CD14-positive monocyte (primary cell): ENCODE results near the gene PFKFB4. TPM values are rescaled to one million over a fixed set of nuclear protein-coding genes. Genes with fewer than 3 reads are reported as not detected.

Experiments used
- DNase-seq, 3 donors: peaks; one replicate each; pipeline ENCODE4 v3.0.0-alpha.2; 2011 to 2022
- H2AFZ ChIP-seq: 2 replicates; pipeline ENCODE4 v1.6.0; 2012; ENCODE audit warnings: mild to moderate bottlenecking, low read depth, low read length, inconsistent platforms; ENCODE audit not compliant: insufficient read depth, poor library complexity, severe bottlenecking
- H3K27ac ChIP-seq, 2 donors: 1 replicate in 1 of 2; 2 replicates in 1 of 2; pipeline ENCODE4 v1.5.1; 2012 to 2013; ENCODE audit warnings: low read length in 2 of 2, control low read depth in 1 of 2, inconsistent platforms in 1 of 2, low read depth in 1 of 2, mild to moderate bottlenecking in 1 of 2
- H3K27me3 ChIP-seq, 2 donors: one replicate each; pipeline versions ENCODE4 v1.6.0 to v1.6.1; 2011 to 2013; ENCODE audit warnings: low read length in 2 of 2; ENCODE audit not compliant: control insufficient read depth in 2 of 2, insufficient read depth in 2 of 2
- H3K36me3 ChIP-seq, 2 donors: replicated peaks in 1 of 2; 1 replicate in 1 of 2; 2 replicates in 1 of 2; pipeline versions ENCODE4 v1.5.1 to v1.6.1; 2012 to 2013; ENCODE audit warnings: low read length in 2 of 2, control low read depth in 1 of 2, inconsistent platforms in 1 of 2, mild to moderate bottlenecking in 1 of 2; ENCODE audit not compliant: insufficient read depth in 2 of 2, control insufficient read depth in 1 of 2
- H3K4me1 ChIP-seq, 2 donors: 1 replicate in 1 of 2; 2 replicates in 1 of 2; pipeline versions ENCODE4 v1.5.1 to v1.6.1; 2012 to 2013; ENCODE audit warnings: low read length in 2 of 2, control low read depth in 1 of 2, inconsistent platforms in 1 of 2, mild to moderate bottlenecking in 1 of 2, moderate library complexity in 1 of 2; ENCODE audit not compliant: insufficient read depth in 2 of 2, control insufficient read depth in 1 of 2
- H3K4me2 ChIP-seq: replicated peaks from 2 replicates; pipeline ENCODE3; 2012; ENCODE audit warnings: low read length, moderate library complexity, mild to moderate bottlenecking; ENCODE audit not compliant: poor library complexity, severe bottlenecking; ENCODE audit errors: extremely low read depth
- H3K4me3 ChIP-seq, 3 experiments: fragments of 200-600 bp in 1 of 3; sonication (generic) in 1 of 3; replicated peaks in 1 of 3; 1 replicate in 2 of 3; 2 replicates in 1 of 3; pipeline ENCODE4 v1.5.1; 2011 to 2013; ENCODE audit warnings: low read length in 3 of 3, mild to moderate bottlenecking in 3 of 3, control low read depth in 2 of 3, low read depth in 2 of 3, inconsistent platforms in 1 of 3, moderate library complexity in 1 of 3
- H3K79me2 ChIP-seq: 2 replicates; pipeline ENCODE4 v1.6.0; 2012; ENCODE audit warnings: mild to moderate bottlenecking, control low read depth, inconsistent platforms, low read length, moderate library complexity; ENCODE audit not compliant: insufficient read depth
- H3K9ac ChIP-seq: 2 replicates; pipeline ENCODE4 v1.6.0; 2017; ENCODE audit warnings: low read length, mild to moderate bottlenecking; ENCODE audit not compliant: insufficient read depth, poor library complexity, severe bottlenecking
- H3K9me3 ChIP-seq, 2 donors: replicated peaks in 1 of 2; 1 replicate in 1 of 2; 2 replicates in 1 of 2; pipeline versions ENCODE4 v1.5.1 to v1.6.1; 2012 to 2013; ENCODE audit warnings: low read length in 2 of 2, control low read depth in 1 of 2; ENCODE audit not compliant: control insufficient read depth in 1 of 2, insufficient read depth in 1 of 2
- H4K20me1 ChIP-seq: 2 replicates; pipeline ENCODE4 v1.6.0; 2012; ENCODE audit warnings: mild to moderate bottlenecking, low read length, control low read depth, moderate library complexity; ENCODE audit not compliant: insufficient read depth
- H3K27ac Mint-ChIP-seq, 7 donors: one replicate each; pipeline ENCODE4 v1.8.0; 2020; ENCODE audit warnings: mild to moderate bottlenecking in 7 of 7, mixed read lengths in 7 of 7, moderate library complexity in 6 of 7, inconsistent platforms in 2 of 7
- H3K27me3 Mint-ChIP-seq, 3 donors: one replicate each; pipeline ENCODE4 v1.8.0; 2021 to 2022; ENCODE audit warnings: low read depth in 3 of 3, mild to moderate bottlenecking in 3 of 3, mixed read lengths in 3 of 3, moderate library complexity in 3 of 3, inconsistent platforms in 1 of 3
- H3K36me3 Mint-ChIP-seq, 2 donors: one replicate each; pipeline ENCODE4 v1.8.0; 2020; ENCODE audit warnings: mixed read lengths in 2 of 2, inconsistent platforms in 1 of 2, mild to moderate bottlenecking in 1 of 2
- H3K4me1 Mint-ChIP-seq: one replicate; pipeline ENCODE4 v1.8.0; 2020; ENCODE audit warnings: mild to moderate bottlenecking, mixed read lengths
- H3K4me3 Mint-ChIP-seq, 2 donors: one replicate each; pipeline ENCODE4 v1.8.0; 2020; ENCODE audit warnings: mild to moderate bottlenecking in 2 of 2, mixed read lengths in 2 of 2, moderate library complexity in 1 of 2
- H3K9me3 Mint-ChIP-seq, 7 donors: one replicate each; pipeline ENCODE4 v1.8.0; 2020 to 2022; ENCODE audit warnings: mixed read lengths in 7 of 7, mild to moderate bottlenecking in 6 of 7, moderate library complexity in 6 of 7, inconsistent platforms in 2 of 7
- WGBS: methylation state at CpG from one replicate; pipeline ENCODE4 v1.1.5; 2013; ENCODE audit warnings: missing lambda C conversion rate; ENCODE audit not compliant: insufficient coverage; 5-methylcytosine and 5-hydroxymethylcytosine counted together
- intact Hi-C, 2 donors: fragments of 100-400 bp; cut with micrococcal nuclease; formaldehyde crosslinking; loops; one replicate each; pipeline versions ENCODE4 v1.15.0 to v1.15.1; 2023
- polyA plus RNA-seq, 3 donors: library from polyadenylated mRNA; depleted of rRNA in 1 of 3; unstranded in 2 of 3; stranded (reverse) in 1 of 3; fragments of 300-500 nt in 2 of 3; fragments of >200 nt in 1 of 3; fragmentation: Illumina TruSeq in 2 of 3; gene quantifications; 1 replicate in 2 of 3; 2 replicates in 1 of 3; pipeline ENCODE4 v1.2.3, GENCODE V29; 2012 to 2021
- TF ChIP-seq, protein P1 (sequence below): fragments of 200-600 bp; IDR thresholded peaks from one replicate; pipeline ENCODE4 v1.8.0; 2022; ENCODE audit warnings: antibody characterized with exemption, mild to moderate bottlenecking

The PFKFB4 gene
- polyA plus RNA-seq, 3 donors: 32.2 to 44.9 (median 34.9) TPM

GRCh38 chr3:48555231-48555948, 1.2 kb downstream of the PFKFB4 start:
- intact Hi-C loops: loop anchor here in 1 of 2 donors (10.0 kb wide), 1 partner anchor 129 kb away; the partner anchor contains the start of gene NCKIPSD
- H3K4me3 ChIP-seq: peak overlapping the region; percentile 63 to 85 (median 82)
- peak overlapping the region in 1 of 2 donors; percentile 97 for H3K27ac ChIP-seq
- peaks cover 14% of the 10 kb centered on the region for H4K20me1 ChIP-seq
- peak overlapping the region; percentile 72 for H3K9ac ChIP-seq
- TF ChIP-seq, protein P1, sequence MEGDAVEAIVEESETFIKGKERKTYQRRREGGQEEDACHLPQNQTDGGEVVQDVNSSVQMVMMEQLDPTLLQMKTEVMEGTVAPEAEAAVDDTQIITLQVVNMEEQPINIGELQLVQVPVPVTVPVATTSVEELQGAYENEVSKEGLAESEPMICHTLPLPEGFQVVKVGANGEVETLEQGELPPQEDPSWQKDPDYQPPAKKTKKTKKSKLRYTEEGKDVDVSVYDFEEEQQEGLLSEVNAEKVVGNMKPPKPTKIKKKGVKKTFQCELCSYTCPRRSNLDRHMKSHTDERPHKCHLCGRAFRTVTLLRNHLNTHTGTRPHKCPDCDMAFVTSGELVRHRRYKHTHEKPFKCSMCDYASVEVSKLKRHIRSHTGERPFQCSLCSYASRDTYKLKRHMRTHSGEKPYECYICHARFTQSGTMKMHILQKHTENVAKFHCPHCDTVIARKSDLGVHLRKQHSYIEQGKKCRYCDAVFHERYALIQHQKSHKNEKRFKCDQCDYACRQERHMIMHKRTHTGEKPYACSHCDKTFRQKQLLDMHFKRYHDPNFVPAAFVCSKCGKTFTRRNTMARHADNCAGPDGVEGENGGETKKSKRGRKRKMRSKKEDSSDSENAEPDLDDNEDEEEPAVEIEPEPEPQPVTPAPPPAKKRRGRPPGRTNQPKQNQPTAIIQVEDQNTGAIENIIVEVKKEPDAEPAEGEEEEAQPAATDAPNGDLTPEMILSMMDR: no peak
- DNase-seq: no peak
- H3K4me2 ChIP-seq: peak overlapping the region; percentile 92
- peaks cover 0 to 2% (median 0%) of the 10 kb centered on the region in 7 donors for H3K9me3 Mint-ChIP-seq
- H3K27me3 ChIP-seq: no peaks in the 10 kb centered on the region
- peaks cover 54% of the 10 kb centered on the region for H3K79me2 ChIP-seq
- H3K4me1 ChIP-seq: peaks cover 85 to 91% of the 10 kb centered on the region in 2 donors
- no peak overlapping the region for H2AFZ ChIP-seq
- peaks cover 0 to 5% (median 2%) of the 10 kb centered on the region in 3 donors for H3K27me3 Mint-ChIP-seq
- peaks cover 27 to 40% of the 10 kb centered on the region in 2 donors for H3K36me3 Mint-ChIP-seq
- H3K27ac Mint-ChIP-seq: peak overlapping the region in 6 of 7 donors; percentile 9 to 99 (median 88)
- peak overlapping the region; percentile 82 to 93 for H3K4me3 Mint-ChIP-seq
- H3K9me3 ChIP-seq: no peaks in the 10 kb centered on the region
- peaks cover 78% of the 10 kb centered on the region for H3K4me1 Mint-ChIP-seq
- 92% methylated on average over 5 of the region's 10 CpGs for WGBS
- H3K36me3 ChIP-seq: peaks cover 0 to 9% of the 10 kb centered on the region in 2 donors

GRCh38 chr3:48553886-48554845, 2.4 kb downstream of the PFKFB4 start:
- WGBS: 95% methylated on average over 7 of the region's 14 CpGs
- Mint-ChIP-seq H3K27me3 (peaks cover 0 to 2% (median 0%) of the 10 kb centered on the region in 3 donors), H3K4me3 (peak overlapping the region; percentile 48 to 77), H3K9me3 (peaks cover 0 to 2% (median 0%) of the 10 kb centered on the region in 7 donors), H3K36me3 (peaks cover 31 to 52% of the 10 kb centered on the region in 2 donors), H3K27ac (peak overlapping the region; percentile 75 to 88 (median 83)), H3K4me1 (peaks cover 78% of the 10 kb centered on the region)
- intact Hi-C loops: loop anchor here in 1 of 2 donors (10.0 kb wide), 1 partner anchor 131 kb away; the partner anchor contains the start of gene NCKIPSD
- Histone ChIP-seq H3K79me2 (peaks cover 66% of the 10 kb centered on the region), H3K4me1 (peaks cover 85 to 91% of the 10 kb centered on the region in 2 donors), H3K9me3 (no peaks in the 10 kb centered on the region), H3K9ac (no peak overlapping the region), H3K4me2 (peak overlapping the region; percentile 60), H4K20me1 (peaks cover 14% of the 10 kb centered on the region), H3K36me3 (peaks cover 8 to 19% of the 10 kb centered on the region in 2 donors), H2AFZ (peak overlapping the region; percentile 52), H3K4me3 (peak overlapping the region in 1 of 3 experiments; percentile 55), H3K27me3 (no peaks in the 10 kb centered on the region), H3K27ac (peak overlapping the region; percentile 49 to 77)
- TF ChIP-seq, protein P1: no peak
- no peak for DNase-seq
